T-cell (primary cell): Measurements from ENCODE around the gene TMEM179. TPM values are rescaled to one million over a fixed set of nuclear protein-coding genes. Genes with fewer than 3 reads are reported as not detected.

ENCODE experiments used
- ATAC-seq, 4 experiments: fragments of 200-7000 bp in 3 of 4; fragments of 150-1000 bp in 1 of 4; cut with Tn5 transposase; replicated peaks in 1 of 4; 1 replicate in 3 of 4; 2 replicates in 1 of 4; pipeline ENCODE4 v1.10.0; 2021; ENCODE audit warnings: moderate library complexity in 3 of 4, mild to moderate bottlenecking in 2 of 4, moderate number of reproducible peaks in 1 of 4
- CTCF ChIA-PET, 2 donors: fragments of 300-600 bp; sonication (Branson Sonifier 250); formaldehyde crosslinking; loops; one replicate each; lab custom pipeline; 2022; ENCODE audit warnings: antibody characterized with exemption in 2 of 2; lab: Charles Lee
- POLR2A ChIA-PET, 2 donors: fragments of 300-600 bp; sonication (Branson Sonifier 250); formaldehyde crosslinking; loops; one replicate each; lab custom pipeline; 2022; ENCODE audit warnings: antibody characterized with exemption in 2 of 2; lab: Charles Lee
- DNase-seq, 35 experiments: peaks; one replicate each; pipeline versions ENCODE4 v3.0.0 to v3.0.0-alpha.2; 2013 to 2023
- H3K27ac ChIP-seq: one replicate; pipeline ENCODE4 v1.5.1; 2013; ENCODE audit warnings: low read length
- H3K27me3 ChIP-seq, 2 experiments: replicated peaks in 1 of 2; 1 replicate in 1 of 2; 2 replicates in 1 of 2; pipeline versions ENCODE4 v1.6.1 to v1.7.0; 2013; ENCODE audit warnings: low read length in 1 of 2, mixed read lengths in 1 of 2; ENCODE audit not compliant: control insufficient read depth in 2 of 2, insufficient read depth in 2 of 2; ENCODE audit errors: extremely low read depth in 1 of 2
- H3K36me3 ChIP-seq, 2 donors: 1 replicate in 1 of 2; 2 replicates in 1 of 2; pipeline versions ENCODE4 v1.6.1 to v1.7.0; 2013; ENCODE audit warnings: low read length in 1 of 2; ENCODE audit not compliant: control insufficient read depth in 2 of 2, insufficient read depth in 1 of 2; ENCODE audit errors: extremely low read depth in 1 of 2
- H3K4me1 ChIP-seq, 2 experiments: 1 replicate in 1 of 2; 2 replicates in 1 of 2; pipeline versions ENCODE4 v1.6.1 to v1.7.0; 2013; ENCODE audit warnings: low read length in 2 of 2, mixed read lengths in 1 of 2; ENCODE audit not compliant: insufficient read depth in 2 of 2, control insufficient read depth in 1 of 2; ENCODE audit errors: extremely low read depth in 1 of 2
- H3K4me3 ChIP-seq, 2 donors: 1 replicate in 1 of 2; 2 replicates in 1 of 2; pipeline versions ENCODE4 v1.5.1 to v1.7.0; 2013; ENCODE audit warnings: mild to moderate bottlenecking in 2 of 2, low read length in 1 of 2, moderate library complexity in 1 of 2; ENCODE audit not compliant: control insufficient read depth in 1 of 2; ENCODE audit errors: extremely low read depth in 1 of 2
- H3K9me3 ChIP-seq: 2 replicates; pipeline ENCODE4 v1.7.0; 2013
- H3K27ac Mint-ChIP-seq, 2 donors: one replicate each; pipeline ENCODE4 v1.8.0; 2020 to 2021; ENCODE audit warnings: mild to moderate bottlenecking in 2 of 2, mixed read lengths in 2 of 2
- H3K27me3 Mint-ChIP-seq, 2 donors: one replicate each; pipeline ENCODE4 v1.8.0; 2021 to 2022; ENCODE audit warnings: mixed read lengths in 2 of 2
- H3K36me3 Mint-ChIP-seq: one replicate; pipeline ENCODE4 v1.8.0; 2021; ENCODE audit warnings: mixed read lengths
- H3K4me1 Mint-ChIP-seq, 3 donors: one replicate each; pipeline ENCODE4 v1.8.0; 2020 to 2022; ENCODE audit warnings: mixed read lengths in 3 of 3, mild to moderate bottlenecking in 1 of 3
- H3K4me3 Mint-ChIP-seq, 3 donors: one replicate each; pipeline ENCODE4 v1.8.0; 2020 to 2022; ENCODE audit warnings: mild to moderate bottlenecking in 3 of 3, mixed read lengths in 3 of 3, moderate library complexity in 3 of 3
- H3K9me3 Mint-ChIP-seq, 3 donors: one replicate each; pipeline ENCODE4 v1.8.0; 2020 to 2022; ENCODE audit warnings: mixed read lengths in 3 of 3
- WGBS: methylation state at CpG from one replicate; pipeline ENCODE4 v1.1.5; 2013; ENCODE audit warnings: missing lambda C conversion rate; ENCODE audit not compliant: insufficient coverage; 5-methylcytosine and 5-hydroxymethylcytosine counted together
- total RNA-seq, 35 experiments: library from RNA in 6 of 35; stranded (reverse) in 6 of 35; fragments of 120-200 nt in 1 of 35; gene quantifications; one replicate each; pipeline versions ENCODE4 v1.2.1 to v1.2.4 and lab custom pipeline; 2013 to 2026

Gene TMEM179
- total RNA-seq, 5 donors from 2014 or later (not counting 1 experiment from before 2014, with no cell fraction given), result not detected

DNA sequence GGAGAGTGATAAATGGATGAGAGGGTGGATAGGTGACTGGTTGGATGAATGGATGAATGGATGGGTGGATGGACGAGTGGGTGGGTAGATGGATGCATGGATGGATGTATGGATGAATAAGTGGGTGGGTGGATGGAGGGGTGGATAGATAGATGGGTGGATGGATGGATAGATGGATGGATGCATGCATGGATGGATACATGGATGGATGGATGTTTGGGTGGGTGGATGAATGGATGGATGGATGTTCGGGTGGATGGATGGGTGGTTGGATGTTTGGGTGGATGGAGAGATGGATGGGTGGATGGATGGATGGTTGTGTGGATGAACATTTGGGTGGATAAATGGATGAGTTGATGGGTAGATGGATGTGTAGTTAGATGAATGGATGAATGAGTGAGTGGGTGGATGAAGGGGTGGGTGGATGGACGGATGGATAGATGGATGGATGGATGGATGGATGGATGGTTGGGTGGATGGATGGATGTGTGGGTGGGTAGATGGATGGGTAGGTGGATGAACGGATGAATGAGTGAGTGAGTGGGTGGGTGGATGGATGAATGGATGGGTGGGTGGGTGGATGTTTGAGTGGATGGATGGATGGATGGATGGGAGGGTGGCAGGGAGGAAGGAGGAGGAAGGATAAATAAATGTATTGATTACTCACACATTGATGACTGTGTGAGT, 9.7 kb upstream of the TMEM179 start:
- Mint-ChIP-seq H3K36me3 (no peaks in the 10 kb centered on the region), H3K9me3 (peaks cover 0 to under 1% (median 0%) of the 10 kb centered on the region in 3 donors), H3K27ac (no peak overlapping the region), H3K27me3 (peaks cover 53% of the 10 kb centered on the region in 2 donors), H3K4me1 (peaks cover 0 to under 1% (median 0%) of the 10 kb centered on the region in 3 donors), H3K4me3 (no peak overlapping the region)
- POLR2A ChIA-PET, result no interaction called here
- peaks cover 2 to 43% of the 10 kb centered on the region in 2 experiments for H3K27me3 ChIP-seq
- CTCF ChIA-PET, result no interaction called here
- H3K9me3 ChIP-seq, result no peaks in the 10 kb centered on the region
- DNase-seq (no peak), ATAC-seq (no peak)
- WGBS, result 47% methylated on average over 4 of the region's 4 CpGs
- no peak overlapping the region for H3K27ac ChIP-seq
- no peaks in the 10 kb centered on the region for H3K36me3 ChIP-seq
- H3K4me3 ChIP-seq, result no peak overlapping the region
- no peaks in the 10 kb centered on the region for H3K4me1 ChIP-seq

DNA sequence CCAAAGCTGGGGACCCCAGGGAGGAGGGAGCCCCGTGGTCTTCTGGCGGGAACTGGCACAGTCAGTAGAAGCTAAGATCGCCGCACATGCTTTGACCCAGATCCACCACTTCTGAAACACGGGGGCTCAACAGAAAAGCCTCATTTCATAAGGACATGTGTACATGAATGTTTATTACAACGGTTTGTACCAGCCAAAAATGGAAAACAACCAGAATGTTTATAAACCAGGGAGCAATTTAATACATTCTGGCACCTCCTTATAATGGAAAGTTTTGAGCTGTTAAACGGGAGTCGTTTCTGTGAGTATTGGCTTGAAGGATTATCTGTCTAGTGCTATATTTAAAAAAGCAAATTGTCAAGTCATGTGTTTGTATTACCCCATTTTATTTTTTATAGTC, 7.3 kb upstream of the TMEM179 start:
- H3K36me3 ChIP-seq, result no peaks in the 10 kb centered on the region
- WGBS, result 42% methylated on average over 2 of the region's 8 CpGs
- no peak overlapping the region for H3K4me3 ChIP-seq
- no peaks in the 10 kb centered on the region for H3K36me3 Mint-ChIP-seq
- peaks cover 6 to 29% of the 10 kb centered on the region in 2 experiments for H3K27me3 ChIP-seq
- H3K27ac Mint-ChIP-seq, result no peak overlapping the region
- ATAC-seq (no peak), DNase-seq (no peak)
- ChIA-PET POLR2A (no interaction called here), CTCF (interaction anchor here (0.7 kb wide), 2 partner anchors 15 to 1622 kb away, joined by 3 to 5 read pairs; no protein-coding TSS in a partner anchor)
- H3K27ac ChIP-seq, result no peak overlapping the region
- no peaks in the 10 kb centered on the region for H3K9me3 ChIP-seq
- no peaks in the 10 kb centered on the region for H3K4me1 ChIP-seq
- no peaks in the 10 kb centered on the region for H3K4me1 Mint-ChIP-seq
- H3K9me3 Mint-ChIP-seq, result no peaks in the 10 kb centered on the region
- H3K4me3 Mint-ChIP-seq, result no peak overlapping the region
- H3K27me3 Mint-ChIP-seq, result peaks cover 49 to 50% of the 10 kb centered on the region in 2 donors

DNA sequence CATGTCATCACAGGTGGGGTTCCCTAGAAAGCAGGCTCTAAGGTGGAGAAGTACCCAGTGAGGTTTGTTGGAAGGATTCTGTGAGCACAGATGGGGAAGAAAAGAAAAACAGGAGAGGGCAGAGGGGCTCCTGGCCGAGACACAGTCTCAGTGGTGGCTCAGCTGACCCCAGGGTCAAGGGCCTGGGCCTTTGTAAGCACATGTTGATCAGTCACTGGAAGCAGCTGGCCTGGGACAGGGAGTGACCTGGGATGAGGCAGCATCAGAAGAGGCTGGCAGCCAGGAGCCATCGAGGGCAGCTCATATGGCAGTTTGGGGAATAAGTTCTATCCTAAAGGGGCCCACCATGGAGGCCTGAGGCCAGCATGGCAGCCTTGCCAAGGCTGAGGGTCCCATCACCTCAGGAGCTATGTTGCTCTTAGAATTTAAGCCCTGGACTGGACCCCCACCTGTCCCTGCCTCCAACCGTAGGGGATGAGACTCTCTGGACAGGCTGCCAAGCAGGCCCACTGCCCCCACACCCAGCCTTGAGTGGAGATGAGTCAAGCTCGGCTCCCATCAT, 6.3 kb upstream of the TMEM179 start:
- H3K27ac ChIP-seq, result no peak overlapping the region
- Mint-ChIP-seq H3K4me1 (peaks cover 0 to under 1% (median 0%) of the 10 kb centered on the region in 3 donors), H3K4me3 (no peak overlapping the region), H3K9me3 (no peaks in the 10 kb centered on the region), H3K36me3 (no peaks in the 10 kb centered on the region), H3K27ac (no peak overlapping the region), H3K27me3 (peaks cover 52 to 53% of the 10 kb centered on the region in 2 donors)
- ChIA-PET CTCF (no interaction called here), POLR2A (no interaction called here)
- H3K36me3 ChIP-seq, result no peaks in the 10 kb centered on the region
- no peaks in the 10 kb centered on the region for H3K9me3 ChIP-seq
- WGBS, result 52% methylated on average over 3 of the region's 4 CpGs
- ATAC-seq (no peak), DNase-seq (no peak)
- peaks cover 4 to 33% of the 10 kb centered on the region in 2 experiments for H3K27me3 ChIP-seq
- H3K4me3 ChIP-seq, result no peak overlapping the region
- H3K4me1 ChIP-seq, result no peaks in the 10 kb centered on the region

DNA sequence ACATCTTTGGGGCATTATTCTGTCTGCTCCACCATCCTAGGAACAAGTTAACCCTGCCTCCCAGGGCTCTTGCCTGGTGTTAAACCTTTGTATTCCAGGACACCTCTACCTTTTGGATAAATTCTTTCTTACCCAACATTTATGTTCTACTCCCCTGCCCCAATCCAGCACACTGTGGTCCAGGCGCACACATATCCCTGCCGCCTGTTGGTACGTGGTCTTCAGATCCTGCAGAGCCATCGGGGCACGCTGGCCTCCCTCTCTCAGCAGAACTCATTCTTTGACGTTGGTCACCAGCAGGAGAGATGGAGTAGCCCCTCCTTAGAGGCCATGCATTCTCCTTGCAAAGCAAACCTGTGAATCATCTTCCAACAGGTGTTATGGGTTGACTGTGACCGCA, 5.1 kb upstream of the TMEM179 start:
- ChIA-PET POLR2A (no interaction called here), CTCF (no interaction called here)
- DNase-seq (no peak), ATAC-seq (no peak)
- Mint-ChIP-seq H3K9me3 (no peaks in the 10 kb centered on the region), H3K36me3 (no peaks in the 10 kb centered on the region), H3K27ac (no peak overlapping the region), H3K27me3 (peaks cover 58 to 59% of the 10 kb centered on the region in 2 donors), H3K4me1 (peaks cover 0 to 3% (median 1%) of the 10 kb centered on the region in 3 donors), H3K4me3 (no peak overlapping the region)
- WGBS, result 70% methylated on average over 6 of the region's 7 CpGs
- H3K9me3 ChIP-seq, result no peaks in the 10 kb centered on the region
- no peak overlapping the region for H3K4me3 ChIP-seq
- H3K36me3 ChIP-seq, result no peaks in the 10 kb centered on the region
- H3K27ac ChIP-seq, result no peak overlapping the region
- H3K4me1 ChIP-seq, result no peaks in the 10 kb centered on the region
- peaks cover 4 to 39% of the 10 kb centered on the region in 2 experiments for H3K27me3 ChIP-seq

DNA sequence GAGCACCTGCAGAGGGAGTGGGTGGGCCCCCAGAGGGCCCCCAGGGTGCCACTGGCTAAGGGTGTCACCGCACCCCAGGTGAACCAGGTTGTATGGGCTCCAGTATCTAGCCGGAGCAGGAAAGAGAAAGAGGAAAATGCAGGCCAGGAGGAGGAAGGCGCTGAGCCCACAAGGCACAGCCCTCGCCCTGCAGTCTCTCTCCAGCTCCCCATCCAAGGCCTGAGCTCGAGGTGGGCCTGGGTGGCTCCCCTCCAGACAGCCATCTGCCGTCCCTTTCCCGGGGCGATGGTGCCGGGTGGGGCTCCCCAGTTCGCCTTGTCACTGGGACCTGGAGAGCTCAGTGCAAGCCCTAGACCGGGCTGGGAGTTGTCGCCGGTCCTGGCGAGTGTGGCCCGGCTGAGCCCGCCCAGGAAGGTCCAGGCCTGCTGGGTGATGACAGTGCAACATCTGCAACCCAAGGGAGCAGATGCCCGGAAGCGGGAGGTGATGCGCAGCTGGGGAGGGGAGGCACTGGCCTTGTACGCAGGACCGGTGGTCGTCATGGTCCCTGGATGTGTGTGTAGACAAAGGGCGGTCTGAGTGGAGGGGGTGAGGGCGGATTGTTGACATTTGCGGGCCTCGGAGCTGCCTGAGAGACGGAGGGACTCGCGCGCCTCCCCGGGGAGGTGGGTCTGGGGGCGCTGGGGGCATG, 716 bp downstream of the TMEM179 start:
- H3K36me3 ChIP-seq, result no peaks in the 10 kb centered on the region
- no peak for ATAC-seq
- H3K9me3 Mint-ChIP-seq, result no peaks in the 10 kb centered on the region
- H3K9me3 ChIP-seq, result no peaks in the 10 kb centered on the region
- CTCF ChIA-PET, result no interaction called here
- POLR2A ChIA-PET, result no interaction called here
- no peak overlapping the region for H3K27ac ChIP-seq
- peaks cover 1 to 6% (median 6%) of the 10 kb centered on the region in 3 donors for H3K4me1 Mint-ChIP-seq
- DNase-seq, result no peak
- H3K27me3 ChIP-seq, result peaks cover 4 to 69% of the 10 kb centered on the region in 2 experiments
- peaks cover 40 to 68% of the 10 kb centered on the region in 2 donors for H3K27me3 Mint-ChIP-seq
- no peak overlapping the region for H3K4me3 Mint-ChIP-seq
- H3K4me3 ChIP-seq, result no peak overlapping the region
- H3K4me1 ChIP-seq, result no peaks in the 10 kb centered on the region
- 45% methylated on average over 30 of the region's 32 CpGs for WGBS
- no peak overlapping the region for H3K27ac Mint-ChIP-seq
- H3K36me3 Mint-ChIP-seq, result no peaks in the 10 kb centered on the region

DNA sequence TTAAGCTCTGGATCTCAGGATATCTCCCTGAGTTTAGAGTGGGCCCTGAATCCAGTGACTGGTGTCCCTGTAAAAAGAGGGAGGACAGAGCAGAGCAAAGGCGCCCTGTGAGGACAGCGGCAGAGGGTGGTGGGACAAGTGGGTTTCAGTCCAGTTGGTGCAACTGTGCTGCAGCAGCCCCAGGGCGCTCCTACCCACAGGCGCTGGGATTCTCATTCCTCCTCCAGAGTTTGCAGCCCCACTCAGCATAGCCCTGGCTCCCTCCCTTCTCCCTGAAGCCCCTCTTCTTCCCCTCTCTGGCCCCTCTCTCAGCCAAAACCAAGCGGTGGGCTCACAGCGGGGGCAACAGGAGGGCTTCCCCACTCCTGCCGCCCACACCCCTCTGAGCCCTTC, 1.6 kb downstream of the TMEM179 start:
- no peaks in the 10 kb centered on the region for H3K36me3 ChIP-seq
- Mint-ChIP-seq H3K4me1 (peaks cover 1 to 6% (median 6%) of the 10 kb centered on the region in 3 donors), H3K9me3 (no peaks in the 10 kb centered on the region), H3K4me3 (no peak overlapping the region), H3K27ac (no peak overlapping the region), H3K36me3 (no peaks in the 10 kb centered on the region), H3K27me3 (peaks cover 37 to 68% of the 10 kb centered on the region in 2 donors)
- CTCF ChIA-PET, result no interaction called here
- no peak overlapping the region for H3K27ac ChIP-seq
- no peak overlapping the region for H3K4me3 ChIP-seq
- no peaks in the 10 kb centered on the region for H3K4me1 ChIP-seq
- H3K27me3 ChIP-seq, result peaks cover 2 to 70% of the 10 kb centered on the region in 2 experiments
- 100% methylated on average over 2 of the region's 7 CpGs for WGBS
- ATAC-seq (no peak), DNase-seq (no peak)
- POLR2A ChIA-PET, result no interaction called here
- no peaks in the 10 kb centered on the region for H3K9me3 ChIP-seq
